Panc1 (cell line): ENCODE data around the gene DTD1. TPM values are rescaled to one million over a fixed set of nuclear protein-coding genes. Genes with fewer than 3 reads are reported as not detected.

Experiments used
- ATAC-seq: fragments of 200-7000 bp; cut with Tn5 transposase; 2 replicates; pipeline ENCODE4 v1.9.1; 2020; ENCODE audit warnings: mild to moderate bottlenecking, moderate library complexity
- BruUV-seq: library from RNA; stranded (reverse); fragments of 400-500 nt; replicated peaks from 2 replicates; lab custom pipeline; 2021; lab: Mats Ljungman, UMichigan
- CTCF ChIA-PET: fragments of 300-600 bp; sonication (Branson Sonifier 250); formaldehyde crosslinking; loops from one replicate; lab custom pipeline; 2022; ENCODE audit warnings: antibody characterized with exemption; lab: Charles Lee
- POLR2A ChIA-PET: fragments of 300-600 bp; sonication (Branson Sonifier 250); formaldehyde crosslinking; loops from one replicate; lab custom pipeline; 2022; ENCODE audit warnings: antibody characterized with exemption; lab: Charles Lee
- DNase-seq: peaks from one replicate; pipeline ENCODE4 v3.0.0-alpha.2; 2010; ENCODE audit warnings: low read depth, low spot score
- H3K27ac ChIP-seq: 2 replicates; pipeline ENCODE4 v1.5.1; 2011; ENCODE audit warnings: mild to moderate bottlenecking, low read length, inconsistent platforms
- H3K27me3 ChIP-seq: fragments of 200-500 bp; sonication (Bioruptor generic); 2 replicates; pipeline ENCODE4 v1.6.0; 2014; ENCODE audit warnings: low read length, inconsistent platforms; ENCODE audit not compliant: control insufficient read depth, insufficient read depth
- H3K36me3 ChIP-seq: fragments of 200-500 bp; sonication (Bioruptor generic); 2 replicates; pipeline ENCODE4 v1.5.1; 2014; ENCODE audit warnings: inconsistent platforms, mild to moderate bottlenecking, low read length, moderate library complexity; ENCODE audit not compliant: control insufficient read depth, insufficient read depth
- H3K4me1 ChIP-seq: 2 replicates; pipeline ENCODE4 v1.5.1; 2011; ENCODE audit warnings: inconsistent platforms, mild to moderate bottlenecking, low read length, moderate library complexity; ENCODE audit not compliant: control insufficient read depth, insufficient read depth
- H3K4me3 ChIP-seq, 2 experiments: 2 replicates each; pipeline ENCODE4 v1.5.1; 2011 to 2012; ENCODE audit warnings: low read depth in 2 of 2, low read length in 2 of 2, mild to moderate bottlenecking in 2 of 2, inconsistent platforms in 1 of 2, moderate library complexity in 1 of 2
- H3K9me3 ChIP-seq: fragments of 200-500 bp; sonication (Bioruptor generic); 2 replicates; pipeline ENCODE4 v1.5.1; 2014; ENCODE audit warnings: low read depth, mild to moderate bottlenecking, inconsistent platforms, low read length, moderate library complexity; ENCODE audit not compliant: control insufficient read depth, insufficient read depth
- POLR2AphosphoS5 ChIP-seq: IDR thresholded peaks from 2 replicates; pipeline ENCODE4 v1.6.1; 2012; ENCODE audit warnings: mild to moderate bottlenecking, low read depth, low read length, moderate library complexity
- SIN3A ChIP-seq: IDR thresholded peaks from 2 replicates; pipeline ENCODE4 v1.6.1; 2012; ENCODE audit warnings: low read depth, mild to moderate bottlenecking, low read length, moderate library complexity, borderline replicate concordance; ENCODE audit not compliant: insufficient read depth
- TCF7L2 ChIP-seq: IDR thresholded peaks from 2 replicates; pipeline ENCODE4 v1.6.1; 2011; ENCODE audit warnings: mild to moderate bottlenecking, low read depth, low read length, inconsistent platforms
- in situ Hi-C: cut with HindIII; loops from 2 replicates; pipeline ENCODE4 v1.10.0; 2016; ENCODE audit warnings: low sequenced_read_pairs, low pct_unique_long_range_greater_than_20kb
- intact Hi-C: fragments of 100-400 bp; cut with micrococcal nuclease; formaldehyde crosslinking; loops from one replicate; pipeline ENCODE4 v1.10.0; 2022; ENCODE audit not compliant: unreplicated experiment
- total RNA-seq: library from RNA; stranded (reverse); gene quantifications from one replicate; pipeline ENCODE4 v1.2.1, GENCODE V29; 2021; ENCODE audit not compliant: unreplicated experiment
- TF ChIP-seq, protein P1 (sequence below): fragments of 450-650 bp; IDR thresholded peaks from 2 replicates; pipeline ENCODE4 v1.5.1; 2017; ENCODE audit warnings: mild to moderate bottlenecking
- TF ChIP-seq, protein P2 (sequence below), 2 experiments: IDR thresholded peaks; 2 replicates each; pipeline ENCODE4 v1.6.1; 2011 to 2012; ENCODE audit warnings: low read depth in 2 of 2, control low read depth in 1 of 2, low read length in 1 of 2, mild to moderate bottlenecking in 1 of 2, moderate library complexity in 1 of 2; ENCODE audit not compliant: insufficient read depth in 1 of 2

The DTD1 gene
- total RNA-seq, 1 experiment from 2014 or later: 23.6 TPM

DNA sequence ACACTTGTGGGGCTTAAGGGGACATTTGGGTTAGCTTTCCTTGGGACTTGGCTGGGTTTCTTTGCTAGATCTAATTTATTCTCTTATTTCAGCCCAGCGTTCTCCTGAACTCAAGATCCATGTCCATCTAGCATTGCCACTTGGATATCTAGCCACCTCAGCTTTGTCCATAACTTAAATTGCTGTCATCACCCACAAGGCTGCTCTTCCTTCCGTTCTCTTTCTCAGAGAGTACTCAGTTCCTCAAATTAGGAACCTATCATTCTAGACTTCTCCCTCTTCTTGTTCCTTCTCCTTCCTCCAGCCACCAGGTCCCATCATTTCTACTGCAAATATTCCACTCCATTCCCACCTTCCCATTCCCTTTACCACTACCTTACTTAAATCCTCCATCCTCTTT, 16.3 kb upstream of the DTD1 start:
- DNase-seq: no peak
- POLR2A ChIA-PET: no interaction called here
- in situ Hi-C loops: no loop called here

DNA sequence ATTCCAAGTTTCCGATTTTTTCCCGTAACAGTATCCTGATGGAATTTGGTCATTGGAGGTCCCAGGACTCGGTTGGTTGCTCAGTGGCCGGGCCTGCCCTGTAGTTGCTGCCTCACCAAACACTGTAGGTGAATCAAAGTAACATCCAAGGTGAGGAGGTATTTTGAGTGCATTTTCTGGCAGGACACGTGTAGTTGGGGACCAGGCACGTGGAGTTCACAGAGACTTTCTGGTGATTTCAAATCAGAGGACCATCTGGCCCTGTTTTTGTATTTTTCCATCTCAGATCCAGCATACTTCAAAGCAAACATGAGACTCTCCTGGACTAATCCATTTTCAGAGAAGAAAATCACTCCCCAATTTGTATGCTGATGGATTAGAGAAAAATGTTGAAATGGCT, 9.9 kb upstream of the DTD1 start:
- DNase-seq: no peak
- CTCF ChIA-PET: no interaction called here
- H3K27me3 ChIP-seq: no peaks in the 10 kb centered on the region
- POLR2A ChIA-PET: interaction anchor here (0.7 kb wide), 1 partner anchor 10 kb away, joined by 7 read pairs; no protein-coding TSS in a partner anchor
- no peak for ATAC-seq
- H3K4me1 ChIP-seq: no peaks in the 10 kb centered on the region
- H3K9me3 ChIP-seq: no peaks in the 10 kb centered on the region
- in situ Hi-C loops: no loop called here
- no peaks in the 10 kb centered on the region for H3K36me3 ChIP-seq
- no peak overlapping the region for H3K4me3 ChIP-seq
- no peak overlapping the region for H3K27ac ChIP-seq
- intact Hi-C loops: no loop called here
- TF ChIP-seq, protein P1, sequence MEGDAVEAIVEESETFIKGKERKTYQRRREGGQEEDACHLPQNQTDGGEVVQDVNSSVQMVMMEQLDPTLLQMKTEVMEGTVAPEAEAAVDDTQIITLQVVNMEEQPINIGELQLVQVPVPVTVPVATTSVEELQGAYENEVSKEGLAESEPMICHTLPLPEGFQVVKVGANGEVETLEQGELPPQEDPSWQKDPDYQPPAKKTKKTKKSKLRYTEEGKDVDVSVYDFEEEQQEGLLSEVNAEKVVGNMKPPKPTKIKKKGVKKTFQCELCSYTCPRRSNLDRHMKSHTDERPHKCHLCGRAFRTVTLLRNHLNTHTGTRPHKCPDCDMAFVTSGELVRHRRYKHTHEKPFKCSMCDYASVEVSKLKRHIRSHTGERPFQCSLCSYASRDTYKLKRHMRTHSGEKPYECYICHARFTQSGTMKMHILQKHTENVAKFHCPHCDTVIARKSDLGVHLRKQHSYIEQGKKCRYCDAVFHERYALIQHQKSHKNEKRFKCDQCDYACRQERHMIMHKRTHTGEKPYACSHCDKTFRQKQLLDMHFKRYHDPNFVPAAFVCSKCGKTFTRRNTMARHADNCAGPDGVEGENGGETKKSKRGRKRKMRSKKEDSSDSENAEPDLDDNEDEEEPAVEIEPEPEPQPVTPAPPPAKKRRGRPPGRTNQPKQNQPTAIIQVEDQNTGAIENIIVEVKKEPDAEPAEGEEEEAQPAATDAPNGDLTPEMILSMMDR: no peak
- TF ChIP-seq, protein P2, sequence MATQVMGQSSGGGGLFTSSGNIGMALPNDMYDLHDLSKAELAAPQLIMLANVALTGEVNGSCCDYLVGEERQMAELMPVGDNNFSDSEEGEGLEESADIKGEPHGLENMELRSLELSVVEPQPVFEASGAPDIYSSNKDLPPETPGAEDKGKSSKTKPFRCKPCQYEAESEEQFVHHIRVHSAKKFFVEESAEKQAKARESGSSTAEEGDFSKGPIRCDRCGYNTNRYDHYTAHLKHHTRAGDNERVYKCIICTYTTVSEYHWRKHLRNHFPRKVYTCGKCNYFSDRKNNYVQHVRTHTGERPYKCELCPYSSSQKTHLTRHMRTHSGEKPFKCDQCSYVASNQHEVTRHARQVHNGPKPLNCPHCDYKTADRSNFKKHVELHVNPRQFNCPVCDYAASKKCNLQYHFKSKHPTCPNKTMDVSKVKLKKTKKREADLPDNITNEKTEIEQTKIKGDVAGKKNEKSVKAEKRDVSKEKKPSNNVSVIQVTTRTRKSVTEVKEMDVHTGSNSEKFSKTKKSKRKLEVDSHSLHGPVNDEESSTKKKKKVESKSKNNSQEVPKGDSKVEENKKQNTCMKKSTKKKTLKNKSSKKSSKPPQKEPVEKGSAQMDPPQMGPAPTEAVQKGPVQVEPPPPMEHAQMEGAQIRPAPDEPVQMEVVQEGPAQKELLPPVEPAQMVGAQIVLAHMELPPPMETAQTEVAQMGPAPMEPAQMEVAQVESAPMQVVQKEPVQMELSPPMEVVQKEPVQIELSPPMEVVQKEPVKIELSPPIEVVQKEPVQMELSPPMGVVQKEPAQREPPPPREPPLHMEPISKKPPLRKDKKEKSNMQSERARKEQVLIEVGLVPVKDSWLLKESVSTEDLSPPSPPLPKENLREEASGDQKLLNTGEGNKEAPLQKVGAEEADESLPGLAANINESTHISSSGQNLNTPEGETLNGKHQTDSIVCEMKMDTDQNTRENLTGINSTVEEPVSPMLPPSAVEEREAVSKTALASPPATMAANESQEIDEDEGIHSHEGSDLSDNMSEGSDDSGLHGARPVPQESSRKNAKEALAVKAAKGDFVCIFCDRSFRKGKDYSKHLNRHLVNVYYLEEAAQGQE (IDR thresholded peaks at IDR 0.05; ENCODE audit: insufficient read depth in 1 of 2, low read depth in 2 of 2, low read length in 1 of 2): no peak
- no peak for TF ChIP-seq SIN3A
- no TSS peak for BruUV-seq

More for the DNA sequence above, 16.3 kb upstream of the DTD1 start:
- H3K36me3 ChIP-seq: peaks cover 7% of the 10 kb centered on the region; the same call in 1 of the 2 replicates
- no peak overlapping the region for H3K4me3 ChIP-seq
- H3K27me3 ChIP-seq: no peaks in the 10 kb centered on the region
- ATAC-seq: no peak
- intact Hi-C loops: no loop called here
- CTCF ChIA-PET: no interaction called here
- H3K9me3 ChIP-seq: no peaks in the 10 kb centered on the region
- no peak overlapping the region for H3K27ac ChIP-seq
- TF ChIP-seq, protein P2 (IDR thresholded peaks at IDR 0.05; ENCODE audit: insufficient read depth in 1 of 2, low read depth in 2 of 2, low read length in 1 of 2): no peak
- TF ChIP-seq, protein P1: no peak
- TF ChIP-seq SIN3A (no peak), TCF7L2 (no peak), POLR2AphosphoS5 (no peak)
- no TSS peak for BruUV-seq
- H3K4me1 ChIP-seq: no peaks in the 10 kb centered on the region
